ENCODE data around the gene GGN. TPM values are rescaled to one million over a fixed set of nuclear protein-coding genes. Genes with fewer than 3 reads are reported as not detected.

Gene GGN, protein sequence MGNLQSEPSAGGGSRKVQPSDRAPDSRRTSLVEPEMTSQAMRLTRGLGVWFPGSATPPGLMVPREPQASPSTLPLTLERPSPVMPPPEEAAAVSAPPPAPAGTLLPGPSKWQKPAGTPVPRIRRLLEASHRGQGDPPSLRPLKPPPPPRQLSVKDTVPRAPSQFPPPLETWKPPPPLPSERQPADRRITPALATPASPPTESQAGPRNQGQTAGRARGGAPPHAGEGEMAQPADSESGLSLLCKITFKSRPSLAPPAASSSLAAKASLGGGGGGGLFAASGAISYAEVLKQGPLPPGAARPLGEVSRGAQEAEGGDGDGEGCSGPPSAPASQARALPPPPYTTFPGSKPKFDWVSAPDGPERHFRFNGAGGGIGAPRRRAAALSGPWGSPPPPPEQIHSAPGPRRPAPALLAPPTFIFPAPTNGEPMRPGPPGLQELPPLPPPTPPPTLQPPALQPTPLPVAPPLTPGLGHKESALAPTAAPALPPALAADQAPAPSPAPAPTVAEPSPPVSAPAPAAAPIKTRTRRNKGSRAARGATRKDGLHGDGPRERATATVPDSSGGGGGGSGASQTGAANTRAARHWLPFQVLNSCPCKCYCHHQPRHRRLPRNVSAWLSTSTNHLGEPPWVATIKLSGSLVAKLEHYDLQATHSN
- total RNA-seq = 0.98 and 5.8 TPM in 2 replicates
- 1.2 and 3.4 TPM in 2 replicates for polyA plus RNA-seq

- no peaks in the 10 kb centered on the region for H3K27me3 ChIP-seq
- H3K9me3 ChIP-seq (ENCODE audit: low read depth) = no peaks in the 10 kb centered on the region
- peak within 1 kb of the TSS; percentile 75 for H3K27ac ChIP-seq
- no peaks in the 10 kb centered on the region for H3K4me1 ChIP-seq (ENCODE audit: low read depth)
- H3K36me3 ChIP-seq = peaks cover 8% of the 10 kb centered on the region
- DNase-seq (ENCODE audit: low read depth in 1 of 2, low spot score in 1 of 2) = peak; percentile 92 to 96
- H3K4me3 ChIP-seq = peak within 1 kb of the TSS; percentile 52
- TF ChIP-seq CTCF (IDR thresholded peaks at IDR 0.05; ENCODE audit: low read depth, low read length) = no peak
Measured at GRCh38 chr19:38387550-38388348, at the start of gene GGN. TSS of gene GGN (minus strand) at chr19:38388034. CDS start at chr19:38387261, 773 bp downstream.

GRCh38 chr19:38437295-38437694, 49.5 kb upstream of the GGN start:
- H3K9me3 ChIP-seq (ENCODE audit: low read depth) = no peaks in the 10 kb centered on the region
- peaks cover 17% of the 10 kb centered on the region for H3K4me1 ChIP-seq (ENCODE audit: low read depth)
- TF ChIP-seq CTCF (IDR thresholded peaks at IDR 0.05; ENCODE audit: low read depth, low read length) = no peak
- no peak for DNase-seq (ENCODE audit: low read depth in 1 of 2, low spot score in 1 of 2)
- no peak overlapping the region for H3K27ac ChIP-seq
- no peaks in the 10 kb centered on the region for H3K36me3 ChIP-seq
- H3K4me3 ChIP-seq = no peak overlapping the region
- H3K27me3 ChIP-seq = no peaks in the 10 kb centered on the region

DNA sequence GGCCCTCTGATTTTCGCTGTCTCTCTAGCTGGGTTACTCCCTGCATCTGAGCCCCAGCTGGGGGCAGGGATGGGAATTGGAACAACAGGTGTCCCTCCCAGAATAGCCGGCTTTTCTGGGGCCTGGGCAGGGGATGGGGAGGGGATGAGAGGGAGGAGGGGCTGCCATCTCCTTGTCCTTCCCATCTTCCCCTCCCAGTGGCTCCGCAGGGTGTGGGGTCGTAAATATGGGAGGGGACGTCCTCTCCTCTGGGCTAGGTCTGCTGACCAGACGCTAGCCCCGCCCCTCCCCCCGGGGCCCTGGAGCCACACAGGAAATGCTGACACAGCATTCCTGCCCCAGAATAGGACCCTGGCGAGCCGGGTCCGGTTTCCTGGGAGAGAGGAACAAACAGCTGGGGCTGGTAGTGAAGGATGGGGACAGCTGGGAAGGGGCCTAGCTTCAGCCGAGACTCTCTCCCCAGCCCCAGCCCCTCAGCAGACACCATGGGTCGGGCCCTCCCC, 46.8 kb upstream of the GGN start:
- Histone ChIP-seq H3K4me1 (ENCODE audit: low read depth) (peaks cover 17% of the 10 kb centered on the region), H3K27ac (peak overlapping the region; percentile 36), H3K36me3 (no peaks in the 10 kb centered on the region), H3K27me3 (no peaks in the 10 kb centered on the region), H3K4me3 (peak overlapping the region; percentile 20), H3K9me3 (ENCODE audit: low read depth) (no peaks in the 10 kb centered on the region)
- DNase-seq (ENCODE audit: low read depth in 1 of 2, low spot score in 1 of 2) = peak in 1 of 2 donors; percentile 85
- TF ChIP-seq CTCF (IDR thresholded peaks at IDR 0.05; ENCODE audit: low read depth, low read length) = no peak

- peaks cover 17% of the 10 kb centered on the region for H3K4me1 ChIP-seq (ENCODE audit: low read depth)
- H3K9me3 ChIP-seq (ENCODE audit: low read depth) = no peaks in the 10 kb centered on the region
- H3K4me3 ChIP-seq = peak within 1 kb of the TSS; percentile 20
- no peaks in the 10 kb centered on the region for H3K36me3 ChIP-seq
- no peaks in the 10 kb centered on the region for H3K27me3 ChIP-seq
- peak; percentile 42 to 87 for DNase-seq (ENCODE audit: low read depth in 1 of 2, low spot score in 1 of 2)
- peak within 1 kb of the TSS; percentile 6 for H3K27ac ChIP-seq
- no peak for TF ChIP-seq CTCF (IDR thresholded peaks at IDR 0.05; ENCODE audit: low read depth, low read length)
Measured at GRCh38 chr19:38433268-38433733, 45.5 kb upstream of the GGN start, which contains the start of gene RYR1. TSS of gene RYR1 (plus strand) at chr19:38433691. CDS start at chr19:38433830, 139 bp downstream.

GRCh38 chr19:38430931-38431330, 43.1 kb upstream of the GGN start:
- no peak for TF ChIP-seq CTCF (IDR thresholded peaks at IDR 0.05; ENCODE audit: low read depth, low read length)
- H3K36me3 ChIP-seq = no peaks in the 10 kb centered on the region
- DNase-seq (ENCODE audit: low read depth in 1 of 2, low spot score in 1 of 2) = no peak
- H3K4me3 ChIP-seq = no peak overlapping the region
- H3K9me3 ChIP-seq (ENCODE audit: low read depth) = no peaks in the 10 kb centered on the region
- H3K27me3 ChIP-seq = no peaks in the 10 kb centered on the region
- H3K4me1 ChIP-seq (ENCODE audit: low read depth) = peaks cover 17% of the 10 kb centered on the region
- no peak overlapping the region for H3K27ac ChIP-seq
